ENCODE results near the gene NSUN4. TPM values are rescaled to one million over a fixed set of nuclear protein-coding genes. Genes with fewer than 3 reads are reported as not detected.

The NSUN4 gene
- 27.7 TPM for total RNA-seq
- long read RNA-seq, transcript NSUN4-204 (6 exons, 2,150 nt): major isoform, 9 of 25 reads
- long read RNA-seq, partial matches to known transcripts: 13 of 25 reads
- long read RNA-seq, other reads (novel, unspliced or antisense): 3 of 25 reads

GRCh38 chr1:46340404-46341221 is at the start of gene NSUN4:
Gene NSUN4, plus strand, starts transcription at chr1:46340807. Its CDS starts 20 bp downstream, at chr1:46340827.
- H3K27me3 ChIP-seq: no peaks in the 10 kb centered on the region
- H3K4me3 ChIP-seq: peak within 1 kb of the TSS; percentile 68
- ATAC-seq (peak; percentile 97), DNase-seq (peak; percentile 96)
- TF ChIP-seq CTCF (IDR thresholded peaks at IDR 0.05): peak; percentile 65
- intact Hi-C loops (cut with DNase I): no loop called here
- peaks cover 24% of the 10 kb centered on the region for H3K36me3 ChIP-seq
- H3K9me3 ChIP-seq: no peaks in the 10 kb centered on the region
- H3K4me1 ChIP-seq: peaks cover 13% of the 10 kb centered on the region
- H3K27ac ChIP-seq: peak within 1 kb of the TSS; percentile 95

- Histone ChIP-seq H3K27ac (no peak overlapping the region), H3K9me3 (no peaks in the 10 kb centered on the region), H3K36me3 (peaks cover 58% of the 10 kb centered on the region), H3K4me1 (peaks cover 6% of the 10 kb centered on the region), H3K4me3 (no peak overlapping the region), H3K27me3 (no peaks in the 10 kb centered on the region)
- TF ChIP-seq CTCF (IDR thresholded peaks at IDR 0.05): no peak
- ATAC-seq (no peak), DNase-seq (no peak)
- intact Hi-C loops (cut with DNase I): no loop called here
These were observed 45.3 kb upstream of the NSUN4 start for GRCh38 chr1:46295306-46295705.

- Histone ChIP-seq H3K4me1 (peaks cover 17% of the 10 kb centered on the region), H3K27ac (peak overlapping the region; percentile 0), H3K9me3 (no peaks in the 10 kb centered on the region), H3K27me3 (no peaks in the 10 kb centered on the region), H3K4me3 (no peak overlapping the region), H3K36me3 (peaks cover 46% of the 10 kb centered on the region)
- ATAC-seq (no peak), DNase-seq (no peak)
- intact Hi-C loops (cut with DNase I): no loop called here
- TF ChIP-seq CTCF (IDR thresholded peaks at IDR 0.05): no peak
These were observed 42.2 kb upstream of the NSUN4 start for GRCh38 chr1:46298387-46298786.

GRCh38 chr1:46300673-46301405 is 39.8 kb upstream of the NSUN4 start:
- H3K9me3 ChIP-seq: no peaks in the 10 kb centered on the region
- no peak for TF ChIP-seq CTCF (IDR thresholded peaks at IDR 0.05)
- peak overlapping the region; percentile 98 for H3K4me3 ChIP-seq
- H3K36me3 ChIP-seq: peaks cover 22% of the 10 kb centered on the region
- no peak for DNase-seq
- H3K27ac ChIP-seq: peak overlapping the region; percentile 98
- H3K4me1 ChIP-seq: peaks cover 31% of the 10 kb centered on the region
- no peak for ATAC-seq
- intact Hi-C loops (cut with DNase I): no loop called here
- H3K27me3 ChIP-seq: no peaks in the 10 kb centered on the region

- intact Hi-C loops (cut with DNase I): no loop called here
- Histone ChIP-seq H3K4me3 (peak overlapping the region; percentile 98), H3K4me1 (peaks cover 31% of the 10 kb centered on the region), H3K36me3 (peaks cover 17% of the 10 kb centered on the region), H3K9me3 (no peaks in the 10 kb centered on the region), H3K27me3 (no peaks in the 10 kb centered on the region), H3K27ac (peak overlapping the region; percentile 98)
- no peak for TF ChIP-seq CTCF (IDR thresholded peaks at IDR 0.05)
- no peak for DNase-seq
- ATAC-seq: no peak
These were observed 39.2 kb upstream of the NSUN4 start for GRCh38 chr1:46301406-46301807.
